Epithelial cell of esophagus (primary cell): ENCODE measurements around the gene ELAVL1.

ENCODE experiments used
- DNase-seq: peaks from one replicate; pipeline ENCODE4 v3.0.0; 2010; ENCODE audit warnings: low read depth
- H3K4me3 ChIP-seq: 2 replicates; pipeline ENCODE4 v1.5.1; 2011; ENCODE audit warnings: mild to moderate bottlenecking, low read length, control low read depth
- CTCF ChIP-seq: IDR thresholded peaks from 2 replicates; pipeline ENCODE4 v1.5.1; 2011; ENCODE audit warnings: low read depth, mild to moderate bottlenecking, low read length, control low read depth, inconsistent platforms; ENCODE audit not compliant: insufficient read depth; ENCODE audit errors: missing control alignments

Gene ELAVL1

GRCh38 chr19:7977723-7978040 lies 27.8 kb downstream of the ELAVL1 start:
- H3K4me3 ChIP-seq: no peak overlapping the region
- no peak for TF ChIP-seq CTCF
- no peak for DNase-seq

- no peak for DNase-seq
- no peak overlapping the region for H3K4me3 ChIP-seq
- TF ChIP-seq CTCF: no peak
These were observed 28.3 kb downstream of the ELAVL1 start for GRCh38 chr19:7977021-7977722.

GRCh38 chr19:7976461-7976860 lies 29.0 kb downstream of the ELAVL1 start:
- DNase-seq: no peak
- no peak for TF ChIP-seq CTCF
- H3K4me3 ChIP-seq: no peak overlapping the region

- TF ChIP-seq CTCF: no peak
- H3K4me3 ChIP-seq: no peak overlapping the region
- no peak for DNase-seq
These were observed 30.4 kb downstream of the ELAVL1 start for GRCh38 chr19:7975037-7975436.

GRCh38 chr19:7973883-7974282 lies 31.6 kb downstream of the ELAVL1 start:
- TF ChIP-seq CTCF: no peak
- no peak for DNase-seq
- no peak overlapping the region for H3K4me3 ChIP-seq

- no peak overlapping the region for H3K4me3 ChIP-seq
- no peak for TF ChIP-seq CTCF
- no peak for DNase-seq
These were observed 33.6 kb downstream of the ELAVL1 start for GRCh38 chr19:7971553-7972520.
